Measurements from ENCODE around the gene FBXO2.

FBXO2 gene

DNA sequence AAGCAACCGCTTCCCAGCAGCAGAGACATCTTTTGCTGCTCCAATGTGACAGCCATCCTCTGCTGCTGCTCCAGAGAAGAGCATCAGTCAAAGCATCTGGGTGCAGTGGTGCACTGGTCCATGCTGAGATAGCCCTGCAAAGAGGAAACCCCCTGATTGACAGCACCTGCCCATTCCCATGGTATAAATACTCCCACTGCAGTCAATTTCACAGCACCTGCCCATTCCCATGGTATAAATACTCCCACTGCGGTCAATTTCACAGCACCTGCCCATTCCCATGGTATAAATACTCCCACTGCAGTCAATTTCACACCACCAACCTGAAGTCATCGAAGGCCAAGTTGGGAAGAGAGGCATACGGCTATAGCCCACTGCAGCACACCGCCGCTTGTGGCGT is 25.5 kb downstream of the FBXO2 start:
- ChIA-PET POLR2A (ENCODE audit: low non-redundant PET) (no interaction called here), CTCF (no interaction called here)
- no peak overlapping the region for H3K27ac ChIP-seq
- TF ChIP-seq, protein P1, sequence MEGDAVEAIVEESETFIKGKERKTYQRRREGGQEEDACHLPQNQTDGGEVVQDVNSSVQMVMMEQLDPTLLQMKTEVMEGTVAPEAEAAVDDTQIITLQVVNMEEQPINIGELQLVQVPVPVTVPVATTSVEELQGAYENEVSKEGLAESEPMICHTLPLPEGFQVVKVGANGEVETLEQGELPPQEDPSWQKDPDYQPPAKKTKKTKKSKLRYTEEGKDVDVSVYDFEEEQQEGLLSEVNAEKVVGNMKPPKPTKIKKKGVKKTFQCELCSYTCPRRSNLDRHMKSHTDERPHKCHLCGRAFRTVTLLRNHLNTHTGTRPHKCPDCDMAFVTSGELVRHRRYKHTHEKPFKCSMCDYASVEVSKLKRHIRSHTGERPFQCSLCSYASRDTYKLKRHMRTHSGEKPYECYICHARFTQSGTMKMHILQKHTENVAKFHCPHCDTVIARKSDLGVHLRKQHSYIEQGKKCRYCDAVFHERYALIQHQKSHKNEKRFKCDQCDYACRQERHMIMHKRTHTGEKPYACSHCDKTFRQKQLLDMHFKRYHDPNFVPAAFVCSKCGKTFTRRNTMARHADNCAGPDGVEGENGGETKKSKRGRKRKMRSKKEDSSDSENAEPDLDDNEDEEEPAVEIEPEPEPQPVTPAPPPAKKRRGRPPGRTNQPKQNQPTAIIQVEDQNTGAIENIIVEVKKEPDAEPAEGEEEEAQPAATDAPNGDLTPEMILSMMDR (conservative IDR thresholded peaks at IDR 0.05; ENCODE audit: low read depth), result no peak
- DNase-seq (ENCODE audit: low spot score), result no peak

DNA sequence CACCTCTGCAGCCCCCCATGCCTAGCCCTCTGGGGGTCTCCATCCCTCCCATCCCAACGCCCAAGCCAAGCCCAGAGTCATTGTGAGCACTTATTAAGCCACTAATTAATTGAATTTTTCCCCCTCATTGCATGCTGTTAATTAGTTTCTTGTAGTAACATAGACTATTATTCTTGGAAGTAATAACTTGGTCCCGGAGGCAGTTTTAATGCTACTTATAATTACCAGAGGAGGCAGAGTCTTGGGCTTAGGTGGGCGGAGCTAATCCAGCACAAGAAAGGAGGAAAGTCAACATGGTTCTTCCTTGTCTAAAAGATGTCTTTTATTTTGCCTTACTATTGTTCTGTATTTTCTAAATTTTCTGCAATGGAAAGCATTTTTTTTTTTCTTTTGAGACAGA is 27.7 kb downstream of the FBXO2 start:
- TF ChIP-seq, protein P1 (conservative IDR thresholded peaks at IDR 0.05; ENCODE audit: low read depth), result no peak
- POLR2A ChIA-PET (ENCODE audit: low non-redundant PET), result no interaction called here
- H3K27ac ChIP-seq, result no peak overlapping the region
- CTCF ChIA-PET, result interaction anchor here (0.6 to 1.1 kb wide), 2 partner anchors 16 to 337 kb away, joined by 3 to 4 read pairs; no protein-coding TSS in a partner anchor
- no peak for DNase-seq (ENCODE audit: low spot score)

DNA sequence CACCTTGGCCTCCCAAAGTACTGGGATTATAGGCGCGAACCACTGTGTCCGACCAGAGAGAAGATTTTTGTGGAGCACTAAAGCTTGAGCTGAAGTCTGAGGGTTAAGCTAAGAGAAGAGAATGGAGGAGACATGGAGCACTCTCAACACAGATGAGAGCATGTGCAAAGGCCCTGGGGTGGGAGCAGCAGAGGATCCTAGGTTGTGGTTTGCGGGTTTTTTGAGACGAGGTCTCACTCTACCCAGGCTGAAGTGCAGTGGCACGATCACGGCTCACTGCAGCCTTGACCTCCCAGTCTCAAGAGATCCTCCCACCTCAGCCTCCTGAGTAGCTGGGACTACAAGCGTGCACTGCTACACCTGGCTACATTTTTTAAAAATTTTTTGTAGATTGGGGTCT is 30.5 kb downstream of the FBXO2 start:
- DNase-seq (ENCODE audit: low spot score), result no peak
- ChIA-PET CTCF (interaction anchor here (0.7 kb wide), 1 partner anchor 349 kb away, joined by 4 read pairs; no protein-coding TSS in a partner anchor), POLR2A (ENCODE audit: low non-redundant PET) (no interaction called here)
- no peak overlapping the region for H3K27ac ChIP-seq
- TF ChIP-seq, protein P1 (conservative IDR thresholded peaks at IDR 0.05; ENCODE audit: low read depth), result no peak

DNA sequence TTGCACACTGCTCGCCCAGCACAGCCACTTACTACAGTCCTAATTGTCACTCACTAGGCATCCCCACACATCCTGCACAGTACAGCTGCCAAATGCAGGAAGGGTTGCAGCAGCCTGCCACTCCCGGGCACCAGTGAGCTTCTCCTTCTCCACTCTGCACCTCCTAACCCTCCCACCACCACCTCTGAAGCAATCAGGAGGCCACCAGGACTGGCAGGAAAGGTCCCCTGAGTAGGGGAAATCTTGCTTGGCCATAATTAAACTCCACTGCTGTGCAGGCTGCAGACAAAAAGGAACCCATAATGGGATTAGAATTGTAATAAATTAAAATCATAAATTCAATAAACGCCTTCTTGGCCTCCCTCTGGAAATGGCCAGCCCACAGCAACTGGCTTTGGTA is 31.8 kb downstream of the FBXO2 start:
- H3K27ac ChIP-seq, result no peak overlapping the region
- CTCF ChIA-PET, result no interaction called here
- POLR2A ChIA-PET (ENCODE audit: low non-redundant PET), result no interaction called here
- TF ChIP-seq, protein P1 (conservative IDR thresholded peaks at IDR 0.05; ENCODE audit: low read depth), result no peak
- no peak for DNase-seq (ENCODE audit: low spot score)

DNA sequence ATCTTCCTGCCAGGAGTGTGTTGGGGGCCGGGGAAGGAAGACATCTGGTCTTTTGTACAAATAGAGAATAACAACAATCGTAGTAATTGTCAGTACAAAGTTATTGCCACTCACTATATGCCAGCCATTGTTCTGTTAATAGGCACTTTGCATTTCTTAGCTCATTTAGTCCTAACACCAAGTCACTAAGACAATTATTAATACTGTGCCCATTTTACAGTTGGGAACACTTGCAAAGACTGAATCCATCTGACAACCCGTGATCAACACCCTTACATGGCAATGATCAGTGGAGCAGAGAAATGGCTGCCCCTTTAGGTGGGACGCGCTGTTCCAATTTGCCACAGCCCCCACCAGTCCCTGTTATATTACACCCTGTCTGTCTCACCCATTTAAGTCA is 33.3 kb downstream of the FBXO2 start:
- TF ChIP-seq, protein P1 (conservative IDR thresholded peaks at IDR 0.05; ENCODE audit: low read depth), result no peak
- CTCF ChIA-PET, result no interaction called here
- POLR2A ChIA-PET (ENCODE audit: low non-redundant PET), result no interaction called here

DNA sequence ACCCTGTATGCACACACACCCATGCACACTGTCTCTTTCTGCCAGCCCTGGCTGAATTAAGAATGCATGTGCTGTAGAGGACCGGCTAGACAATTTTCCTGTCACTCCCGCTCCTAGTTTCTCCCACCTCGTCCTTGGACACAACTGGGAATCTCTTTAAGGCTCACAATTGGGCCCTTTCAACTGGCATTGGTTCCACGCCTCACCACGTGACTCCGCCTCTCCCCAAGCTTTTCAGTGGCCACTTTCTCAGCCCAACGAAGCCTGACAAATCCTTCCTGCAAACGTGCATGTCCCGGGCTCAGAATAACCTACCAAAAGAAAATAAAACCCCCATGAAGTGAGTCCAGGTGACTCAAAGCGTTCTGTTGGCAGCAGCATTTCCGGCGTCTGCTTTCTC is 33.8 kb downstream of the FBXO2 start:
- TF ChIP-seq, protein P1 (conservative IDR thresholded peaks at IDR 0.05; ENCODE audit: low read depth), result no peak
- ChIA-PET CTCF (no interaction called here), POLR2A (ENCODE audit: low non-redundant PET) (no interaction called here)
- DNase-seq (ENCODE audit: low spot score), result no peak
- no peak overlapping the region for H3K27ac ChIP-seq

More for the DNA sequence above, 33.3 kb downstream of the FBXO2 start:
- no peak for DNase-seq (ENCODE audit: low spot score)
- no peak overlapping the region for H3K27ac ChIP-seq

DNA sequence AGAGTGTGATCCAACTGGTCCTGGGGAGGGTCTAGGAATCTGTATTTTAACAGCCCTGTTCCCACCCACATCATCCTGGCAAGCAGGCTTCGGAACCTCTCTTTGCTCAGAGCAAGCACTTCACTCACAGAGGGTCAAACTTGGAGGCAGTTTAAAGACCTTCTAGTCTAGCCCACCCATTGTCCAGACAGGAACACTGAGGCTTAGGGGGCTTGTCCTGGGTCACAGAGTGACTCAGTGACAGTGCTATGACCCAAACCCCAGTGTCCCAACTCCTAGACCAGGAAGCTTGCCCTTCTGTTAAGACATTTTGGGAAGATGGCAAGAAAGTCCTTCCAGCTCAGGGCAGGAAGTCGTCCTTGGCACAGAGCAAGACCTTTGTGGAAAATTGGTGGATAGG is 36.5 kb downstream of the FBXO2 start:
- no peak for DNase-seq (ENCODE audit: low spot score)
- TF ChIP-seq, protein P1 (conservative IDR thresholded peaks at IDR 0.05; ENCODE audit: low read depth), result no peak
- no peak overlapping the region for H3K27ac ChIP-seq
- POLR2A ChIA-PET (ENCODE audit: low non-redundant PET), result no interaction called here
- CTCF ChIA-PET, result no interaction called here

All from RWPE1 (cell line).